ENCODE results near the gene NDUFS7.

NDUFS7 gene

DNA sequence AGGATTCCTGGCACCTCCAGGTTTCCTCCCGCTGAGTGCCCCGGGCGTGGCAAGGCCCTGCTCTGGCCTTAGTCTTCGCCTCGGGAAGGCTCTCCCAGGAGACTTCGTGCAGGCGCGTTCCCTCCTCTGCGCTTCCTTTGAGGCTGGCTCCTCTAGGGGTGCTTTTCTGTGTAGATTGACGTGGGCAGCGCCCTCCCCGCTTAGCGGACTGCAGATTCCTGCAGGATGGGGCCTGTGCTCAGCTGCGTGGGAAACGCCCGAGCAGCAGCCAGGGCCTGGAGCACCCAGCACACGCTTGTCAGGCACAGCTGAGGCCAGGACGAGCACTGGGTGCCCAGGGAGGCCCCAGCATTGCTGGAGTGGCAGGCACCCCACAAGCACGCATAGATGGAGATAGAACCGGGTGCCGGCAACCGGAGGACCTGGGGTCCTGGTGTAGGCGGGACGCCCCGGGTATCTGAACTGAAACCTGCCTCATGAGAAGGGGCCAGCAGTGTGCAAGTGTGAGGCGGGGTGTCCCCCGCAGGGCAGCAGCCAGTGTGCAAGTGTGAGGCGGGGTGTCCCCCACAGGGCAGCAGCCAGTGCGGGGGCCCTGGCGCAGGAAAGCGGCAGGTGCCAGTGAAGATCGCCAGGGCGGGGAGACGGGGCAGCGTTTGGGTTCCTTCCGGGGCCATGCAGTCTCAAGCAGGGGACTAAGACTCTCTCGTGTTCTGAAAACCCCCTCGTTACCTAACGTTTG, 3.4 kb downstream of the NDUFS7 start:
- DNase-seq = no peak

DNA sequence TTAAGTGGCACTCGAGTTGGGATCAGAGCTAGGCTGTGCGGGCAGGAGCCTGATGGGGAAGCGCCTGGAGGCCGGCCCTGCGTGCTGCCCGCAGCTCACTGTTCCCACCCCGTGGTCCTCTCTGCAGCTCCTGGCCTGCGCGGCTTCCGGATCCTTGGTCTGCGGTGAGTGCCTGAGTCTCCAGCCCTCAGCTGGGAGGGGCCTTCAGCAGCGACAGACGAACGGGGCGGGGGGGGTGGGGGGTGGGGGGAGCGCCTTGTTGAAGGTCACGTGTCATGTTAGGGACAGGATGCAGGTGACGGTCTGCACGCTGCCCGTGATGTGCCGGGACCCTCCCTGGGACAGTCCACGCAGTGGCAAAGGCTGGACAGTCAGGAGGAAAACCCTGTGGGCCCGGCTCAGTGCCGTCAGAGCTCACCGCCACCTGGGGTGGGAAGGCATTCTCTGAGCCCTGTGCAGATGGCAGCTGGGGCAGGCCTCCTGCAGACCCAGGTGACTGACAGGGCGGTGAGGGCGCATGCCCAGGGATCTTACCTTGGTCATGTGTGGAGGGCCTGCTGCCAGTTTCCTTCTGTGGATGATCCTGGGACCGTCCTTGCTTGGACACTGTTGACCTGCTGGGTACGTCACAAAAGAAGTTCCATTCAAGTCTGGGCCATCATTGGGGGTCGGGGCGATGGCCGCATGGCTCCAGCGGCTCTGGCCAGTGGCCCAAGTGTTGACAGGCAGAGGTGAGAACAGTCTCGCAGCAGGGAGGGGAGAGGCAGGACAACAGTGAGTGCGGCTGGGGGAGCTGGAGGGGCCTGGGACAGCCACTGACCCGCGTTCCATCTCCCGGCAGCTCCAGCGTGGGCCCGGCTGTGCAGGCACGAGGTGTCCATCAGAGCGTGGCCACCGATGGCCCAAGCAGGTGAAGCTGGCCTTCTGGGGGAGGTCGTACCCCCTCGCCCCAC, 4.3 kb downstream of the NDUFS7 start:
- no peak for DNase-seq

DNA sequence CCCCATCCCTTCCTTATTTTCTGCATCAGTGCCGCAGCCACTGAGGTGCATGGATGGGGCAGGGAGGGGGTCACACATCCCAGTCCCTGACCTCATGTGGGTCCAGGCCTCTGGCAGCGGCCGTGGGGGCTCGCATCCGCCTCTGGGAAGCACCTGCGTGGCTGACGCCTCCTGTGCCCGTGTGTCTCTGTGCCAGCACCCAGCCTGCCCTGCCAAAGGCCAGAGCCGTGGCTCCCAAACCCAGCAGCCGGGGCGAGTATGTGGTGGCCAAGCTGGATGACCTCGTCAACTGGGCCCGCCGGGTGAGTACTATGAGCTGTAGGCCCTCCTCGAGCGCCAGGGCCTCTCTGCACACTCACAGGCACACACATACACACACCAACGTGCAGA, 4.9 kb downstream of the NDUFS7 start:
- DNase-seq = no peak

DNA sequence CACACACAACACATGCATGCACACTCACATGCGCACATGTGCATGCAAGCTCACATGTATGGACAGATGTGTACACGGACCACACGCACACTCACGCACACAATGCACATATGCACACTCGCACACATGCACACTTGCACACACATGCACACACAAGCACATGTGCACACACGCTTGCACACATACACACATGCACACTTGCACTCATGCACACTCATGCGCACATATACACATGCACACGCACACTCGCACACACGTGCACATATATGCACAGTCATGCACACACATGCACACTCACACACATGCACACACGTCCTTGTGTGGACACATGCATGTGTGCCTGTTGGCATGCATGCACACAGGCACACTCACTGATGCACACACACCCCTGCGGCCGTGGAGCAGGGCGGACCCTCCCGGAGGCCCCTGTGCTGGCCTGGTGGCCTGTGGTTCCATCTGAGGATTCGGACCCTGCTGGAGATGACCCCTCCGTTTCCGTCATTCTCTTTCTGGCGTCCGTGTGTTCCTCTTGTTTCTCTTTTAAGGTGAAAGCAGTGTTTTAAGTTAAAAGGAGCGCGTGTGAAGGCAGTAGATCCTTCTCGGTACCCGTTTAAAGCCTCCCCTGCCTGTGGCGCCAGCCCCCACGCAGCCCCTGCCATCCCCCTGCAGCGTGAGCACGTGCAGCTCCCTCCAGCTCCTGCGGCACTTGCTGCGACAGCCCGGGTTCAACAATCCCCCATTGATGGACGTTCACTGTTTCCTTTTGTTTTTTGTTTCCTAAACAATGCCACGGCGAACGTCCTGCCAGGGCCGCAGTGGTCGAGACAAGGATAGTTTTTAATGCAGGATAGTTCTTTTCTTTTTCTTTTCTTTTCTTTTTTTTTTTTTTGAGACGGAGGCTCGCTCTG, 5.6 kb downstream of the NDUFS7 start:
- no peak for DNase-seq

DNA sequence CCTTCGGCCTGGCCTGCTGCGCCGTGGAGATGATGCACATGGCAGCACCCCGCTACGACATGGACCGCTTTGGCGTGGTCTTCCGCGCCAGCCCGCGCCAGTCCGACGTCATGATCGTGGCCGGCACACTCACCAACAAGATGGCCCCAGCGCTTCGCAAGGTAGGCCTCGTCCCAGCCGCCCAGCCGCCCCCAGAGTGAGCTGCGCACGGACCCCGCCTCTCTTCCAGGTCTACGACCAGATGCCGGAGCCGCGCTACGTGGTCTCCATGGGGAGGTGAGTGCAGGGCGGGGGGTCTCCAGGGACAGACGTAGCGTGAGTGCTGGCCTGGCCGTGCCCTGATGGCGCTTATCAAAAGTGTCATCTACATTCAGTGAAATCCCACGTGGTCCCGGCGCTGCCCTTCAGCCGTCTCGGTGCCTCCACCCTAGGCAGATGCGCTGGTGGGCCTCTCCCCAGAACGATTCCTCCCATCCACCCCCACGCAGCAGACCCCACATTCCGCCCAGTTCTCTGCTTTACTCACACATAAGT, 7.2 kb downstream of the NDUFS7 start:
- no peak for DNase-seq

DNA sequence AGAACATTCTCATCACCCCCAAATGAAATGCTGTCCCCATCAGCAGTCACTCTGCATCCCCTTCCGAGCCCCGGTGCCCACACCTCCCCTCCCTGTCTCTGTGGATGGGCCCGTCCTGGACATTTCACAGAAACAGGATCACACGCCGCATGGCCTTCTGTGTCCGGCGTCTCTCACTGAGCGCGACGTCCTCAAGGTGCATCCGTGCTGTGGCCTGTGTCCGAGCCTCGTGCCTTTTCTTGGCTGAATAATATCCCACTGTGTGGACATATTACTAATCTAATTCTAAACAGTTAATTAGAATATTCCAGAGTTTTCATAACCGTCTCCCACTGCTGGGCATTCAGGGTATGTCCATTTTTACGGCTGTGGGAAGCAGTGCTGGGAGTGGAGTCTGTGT, 8.7 kb downstream of the NDUFS7 start:
- DNase-seq = no peak

DNA sequence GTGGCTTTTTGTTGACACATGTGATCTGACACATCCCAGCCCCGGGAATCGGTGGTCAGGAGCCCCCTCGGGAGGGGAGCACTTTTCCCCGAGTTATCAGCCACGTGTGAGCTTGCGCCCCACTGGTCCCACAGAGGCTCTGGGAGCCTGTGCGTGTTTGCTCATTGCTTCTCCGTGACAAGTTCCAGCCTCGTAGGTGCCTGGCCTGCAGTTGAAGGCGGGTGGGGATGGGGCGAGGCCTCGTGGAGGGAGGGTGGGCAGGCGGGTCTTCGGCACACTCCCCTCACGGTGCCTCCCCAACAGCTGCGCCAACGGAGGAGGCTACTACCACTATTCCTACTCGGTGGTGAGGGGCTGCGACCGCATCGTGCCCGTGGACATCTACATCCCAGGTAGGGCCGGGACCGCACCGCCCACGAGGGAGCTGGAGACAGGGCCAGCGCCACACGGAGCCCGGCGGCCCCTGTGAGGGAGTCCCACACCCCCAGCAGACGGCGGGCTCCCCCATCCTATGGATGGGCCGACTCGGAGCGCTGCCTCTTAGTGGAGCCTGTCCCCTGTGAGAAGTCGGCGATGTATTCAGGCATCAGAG, 9.3 kb downstream of the NDUFS7 start:
- DNase-seq = no peak

DNA sequence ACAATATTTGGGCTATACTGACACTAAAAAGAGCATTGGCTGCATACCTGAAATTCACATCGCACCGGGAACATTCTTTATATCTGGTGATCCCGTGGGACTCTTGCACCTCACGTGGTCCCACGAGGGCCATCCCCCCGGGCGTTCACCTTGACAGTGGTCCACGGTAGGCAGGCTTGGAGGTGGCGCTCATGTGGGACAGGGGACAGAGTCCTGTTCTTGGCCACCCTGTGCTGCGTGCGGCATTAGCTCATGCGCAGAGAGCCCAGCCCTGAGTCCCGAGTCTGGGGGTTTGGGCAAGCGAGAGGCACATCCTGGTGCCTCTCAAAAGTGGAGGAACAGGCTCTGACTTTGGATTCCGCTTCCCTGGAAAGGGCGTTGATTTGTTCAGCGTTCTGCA, 10.1 kb downstream of the NDUFS7 start:
- DNase-seq = no peak

DNA sequence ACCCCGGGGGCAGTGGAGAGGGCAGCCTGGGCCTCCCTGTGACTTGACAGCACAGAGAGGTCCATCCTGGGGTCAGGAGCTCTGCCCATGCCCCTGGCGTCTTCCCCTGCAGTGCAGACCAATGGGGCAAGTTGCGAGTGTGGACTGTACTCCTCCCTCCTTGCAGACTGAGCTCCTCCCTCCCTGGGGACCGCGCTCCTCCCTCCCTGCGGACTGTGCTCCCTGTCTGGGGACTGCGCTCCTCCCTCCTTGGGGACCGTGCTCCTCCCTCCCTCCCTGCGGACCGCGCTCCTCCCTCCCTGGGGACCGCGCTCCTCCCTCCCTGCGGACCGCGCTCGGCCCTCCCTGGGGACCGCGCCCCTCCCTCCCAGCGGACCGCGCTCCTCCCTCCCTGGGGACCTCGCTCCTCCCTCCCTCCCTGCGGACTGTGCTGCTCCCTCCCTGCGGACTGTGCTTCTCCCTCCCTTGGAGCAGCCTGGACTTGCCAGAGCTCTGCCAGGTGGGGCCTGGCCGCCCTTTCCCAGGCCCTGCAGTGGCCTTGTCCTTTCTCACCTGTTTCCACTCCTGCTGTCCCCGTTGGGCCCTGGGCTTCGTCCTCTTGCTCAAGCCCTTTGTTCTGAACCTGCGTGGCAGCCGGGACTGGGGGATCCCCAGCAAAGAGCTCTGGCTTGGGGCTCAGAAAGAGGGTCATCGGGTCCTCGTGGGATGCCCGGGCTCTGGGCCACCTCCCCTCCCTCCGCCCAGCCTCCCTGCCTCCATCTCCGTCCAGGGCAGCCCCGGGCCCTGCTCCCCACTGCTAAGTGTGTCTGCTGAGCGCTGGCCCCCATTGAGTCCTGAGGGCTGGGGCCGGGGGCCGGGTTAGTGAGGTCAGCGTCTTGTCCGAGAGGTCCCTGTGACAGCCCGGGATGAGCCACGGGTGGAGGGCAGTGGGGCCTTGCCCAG, 10.8 kb downstream of the NDUFS7 start:
- DNase-seq = no peak

DNA sequence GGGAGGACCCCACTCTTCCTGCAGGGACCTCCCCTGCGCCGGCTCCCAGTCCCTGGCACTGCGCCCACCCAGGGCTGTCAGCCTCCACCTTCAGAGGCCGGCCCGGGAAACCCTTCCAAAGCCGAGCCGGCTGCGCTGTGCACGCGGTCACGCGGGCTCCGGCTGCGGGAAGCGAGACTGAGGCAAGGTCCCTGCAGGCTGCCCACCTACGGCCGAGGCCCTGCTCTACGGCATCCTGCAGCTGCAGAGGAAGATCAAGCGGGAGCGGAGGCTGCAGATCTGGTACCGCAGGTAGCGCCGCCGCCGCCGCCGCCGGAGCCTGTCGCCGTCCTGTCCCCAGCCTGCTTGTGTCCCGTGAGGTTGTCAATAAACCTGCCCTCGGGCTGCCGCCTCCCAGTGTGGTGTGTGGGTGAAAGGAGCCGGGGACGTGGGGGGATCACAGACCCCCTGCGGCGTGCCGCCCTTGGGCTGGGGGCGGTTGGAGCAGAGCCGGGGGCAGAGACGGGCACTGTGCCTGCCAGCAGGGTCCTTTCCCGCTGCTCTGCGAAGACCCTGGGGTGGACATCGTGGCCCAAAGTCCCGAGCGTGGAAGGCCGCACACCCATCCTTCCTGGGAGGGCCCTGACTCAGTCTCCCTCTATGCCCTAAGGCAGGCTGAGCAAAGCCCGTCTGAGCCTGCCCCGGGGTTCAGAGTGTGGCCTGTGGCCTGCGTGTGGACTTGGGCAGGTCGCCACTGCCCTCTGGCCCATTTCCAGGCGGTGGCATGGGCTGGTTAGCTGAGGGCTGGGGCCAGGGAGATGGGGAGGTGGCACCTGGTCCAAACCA, 11.7 kb downstream of the NDUFS7 start:
- no peak for DNase-seq

DNA sequence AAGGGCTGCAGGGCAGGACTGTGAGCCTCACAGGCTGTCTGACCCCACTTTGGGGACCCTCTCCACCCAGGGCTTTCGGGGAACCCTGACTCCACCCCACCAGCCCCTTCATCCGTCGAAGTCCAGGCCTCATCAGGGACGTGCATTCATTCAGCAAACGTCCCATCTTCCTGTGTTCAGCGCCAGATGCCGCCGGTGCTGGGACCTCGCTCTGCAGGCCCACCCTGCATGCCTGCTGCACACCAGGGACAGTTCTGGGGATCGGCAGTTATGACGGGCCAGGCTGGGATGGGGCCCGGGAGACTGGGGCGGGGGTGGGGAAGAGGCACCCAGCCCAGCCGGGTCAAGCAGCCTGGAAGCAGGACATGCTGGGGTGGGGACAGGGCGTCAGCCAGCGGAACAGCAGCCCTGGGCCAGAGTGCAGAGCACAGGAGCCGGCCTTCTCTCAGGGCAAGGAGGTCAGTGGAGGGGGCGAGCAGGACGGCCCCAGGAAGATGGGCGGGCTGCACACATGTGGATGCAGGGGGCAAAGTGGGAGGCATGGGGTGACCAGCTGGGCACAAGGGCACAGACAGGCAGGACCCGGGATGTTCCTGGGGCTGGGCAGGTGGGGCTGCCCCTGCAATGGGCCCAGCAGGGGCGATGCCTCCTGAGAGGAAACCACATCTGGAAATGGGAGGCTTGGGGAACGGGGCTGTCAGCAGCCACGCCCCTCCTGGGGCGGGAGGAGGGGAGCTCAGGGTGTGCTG, 12.5 kb downstream of the NDUFS7 start:
- no peak for DNase-seq

DNA sequence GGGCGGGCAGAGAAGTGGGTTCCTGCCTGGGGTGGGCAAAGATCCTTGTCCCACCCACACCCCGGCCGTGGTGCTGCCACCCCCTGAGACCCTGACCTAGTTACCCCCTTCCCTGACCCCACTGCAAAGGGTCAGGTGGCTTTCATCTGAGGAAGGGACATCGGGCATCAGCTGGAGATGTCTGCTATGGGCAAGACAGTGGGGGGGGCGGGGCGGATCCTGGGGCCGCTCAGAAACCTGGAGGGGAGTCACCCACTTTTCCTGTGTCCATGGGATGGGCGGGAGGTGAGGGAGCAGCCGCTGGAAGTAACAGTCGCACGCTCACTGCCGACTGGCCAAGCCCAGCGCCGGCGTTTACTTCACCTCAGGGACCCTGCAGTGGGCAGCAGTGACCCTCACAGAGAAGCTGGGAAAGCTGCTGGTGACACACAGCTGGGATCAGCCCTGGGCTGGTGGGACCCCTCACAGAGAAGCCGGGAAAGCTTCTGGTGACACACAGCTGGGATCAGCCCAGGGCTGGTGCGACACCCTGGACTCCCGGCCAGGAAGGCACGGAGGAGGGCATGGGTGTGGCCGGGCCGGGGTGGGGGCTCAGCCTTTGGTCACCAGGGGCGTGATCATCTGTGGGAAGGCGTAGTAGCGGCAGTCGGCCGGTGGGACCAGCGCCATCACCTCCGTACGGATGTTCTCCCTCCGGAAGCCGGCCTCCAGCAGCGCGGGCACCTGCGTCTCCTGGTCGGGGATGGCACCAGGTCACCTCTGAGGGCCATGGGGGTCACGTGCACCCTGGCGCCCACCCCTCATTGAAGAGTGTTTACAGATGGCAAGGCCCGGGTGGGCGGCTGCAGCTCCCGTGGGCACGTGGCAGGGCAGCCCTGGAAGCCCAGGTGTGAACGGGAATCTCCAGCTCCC, 13.3 kb downstream of the NDUFS7 start:
- DNase-seq = no peak

DNA sequence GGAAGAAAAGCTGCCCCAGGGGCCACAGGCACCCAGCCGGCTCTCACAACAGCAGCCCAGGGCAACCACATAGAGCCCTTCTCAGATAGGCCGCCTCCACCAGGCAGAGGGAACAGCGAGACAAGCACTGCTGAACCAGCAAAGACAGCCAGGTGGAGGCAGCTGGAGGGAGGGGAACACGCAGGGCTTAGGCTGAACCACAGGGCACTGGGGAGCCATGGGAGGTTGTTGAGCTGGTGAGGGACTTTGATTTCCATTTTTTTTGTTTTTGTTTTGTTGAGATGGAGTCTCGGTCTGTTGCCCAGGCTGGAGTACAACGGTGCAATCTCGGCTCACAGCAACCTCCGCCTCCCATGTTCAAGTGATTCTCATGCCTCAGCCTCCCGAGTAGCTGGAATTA, 14.1 kb downstream of the NDUFS7 start:
- no peak for DNase-seq

DNA sequence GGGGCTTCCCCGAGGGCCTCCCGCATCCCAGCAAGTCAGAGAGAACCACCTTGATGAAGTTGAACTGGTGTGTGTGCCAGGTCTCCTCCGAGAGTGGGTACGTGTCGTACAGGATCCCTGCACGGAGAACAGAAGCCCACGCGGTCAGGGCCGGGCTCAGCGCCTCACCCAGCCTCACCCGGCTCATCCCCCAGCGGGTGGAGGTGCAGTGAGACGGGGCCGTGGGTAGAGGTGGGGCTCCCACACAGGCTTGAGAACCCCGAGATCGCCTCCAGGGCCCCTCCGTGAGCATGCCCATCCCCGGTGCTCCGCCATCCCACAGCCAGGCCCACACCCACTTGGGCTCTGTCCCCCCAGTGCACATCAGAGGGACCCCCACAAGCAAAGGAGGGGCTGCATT, 15.4 kb downstream of the NDUFS7 start:
- no peak for DNase-seq

DNA sequence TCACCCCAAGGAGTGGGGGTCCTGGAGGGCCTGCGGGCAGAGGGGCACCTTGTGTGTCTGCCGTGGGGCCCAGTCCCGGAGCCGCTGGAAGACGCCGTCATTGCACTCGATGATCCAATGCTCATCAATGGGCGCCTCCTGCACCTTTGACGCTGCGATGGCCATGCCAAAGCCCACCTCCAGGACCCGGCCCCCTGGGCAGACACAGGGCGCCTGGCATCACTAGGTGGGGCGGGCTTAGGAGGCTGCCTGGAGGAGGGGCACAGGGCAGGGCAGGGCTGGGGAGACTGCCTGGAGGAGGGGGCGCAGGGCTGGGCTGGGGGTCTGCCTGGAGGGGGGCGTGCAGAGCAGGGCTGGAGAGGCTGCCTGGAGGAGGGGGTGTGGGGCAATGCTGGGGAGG, 16.0 kb downstream of the NDUFS7 start:
- no peak for DNase-seq

DNA sequence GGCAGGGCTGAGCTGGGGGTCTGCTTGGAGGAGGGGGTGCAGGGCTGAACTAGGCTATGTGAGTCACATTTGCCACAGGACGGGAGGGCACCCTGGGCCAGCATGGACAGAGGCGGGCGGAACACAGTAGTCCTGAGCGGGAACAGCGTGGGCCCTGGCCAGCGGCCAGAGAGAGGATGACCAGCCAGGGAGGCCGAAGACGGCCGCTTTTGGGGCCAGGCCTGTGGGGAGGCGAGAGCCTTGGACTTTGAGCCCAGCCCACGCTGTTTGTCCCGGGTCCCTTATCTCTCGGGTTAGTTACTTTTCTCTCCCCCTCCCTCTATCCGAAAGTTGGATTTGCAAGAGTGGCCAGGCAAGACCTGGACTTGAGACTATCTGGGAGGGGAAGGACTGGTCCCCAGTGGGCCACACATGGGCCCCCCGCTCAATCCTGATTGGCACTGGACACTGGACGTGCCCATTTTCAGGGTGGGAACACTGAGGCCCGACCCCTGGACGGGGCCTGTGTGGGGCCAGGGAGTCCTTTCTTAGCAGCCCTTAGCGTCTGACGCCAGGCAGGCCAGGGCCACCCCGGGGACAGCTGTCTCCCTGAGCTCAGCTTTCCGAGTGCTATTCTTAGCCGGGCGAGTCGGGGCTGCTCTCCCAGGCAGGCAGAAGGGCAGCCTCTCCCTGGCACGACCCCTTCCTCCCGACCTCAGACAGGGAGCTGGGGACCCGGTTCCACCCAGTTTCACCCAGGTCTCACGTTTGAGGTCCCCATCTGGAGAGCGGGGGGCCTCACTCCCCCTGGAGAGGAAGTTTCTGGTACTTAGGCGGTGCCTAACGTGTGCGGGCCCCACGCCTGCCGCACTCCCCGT, 16.8 kb downstream of the NDUFS7 start:
- peak; percentile 21 for DNase-seq

DNA sequence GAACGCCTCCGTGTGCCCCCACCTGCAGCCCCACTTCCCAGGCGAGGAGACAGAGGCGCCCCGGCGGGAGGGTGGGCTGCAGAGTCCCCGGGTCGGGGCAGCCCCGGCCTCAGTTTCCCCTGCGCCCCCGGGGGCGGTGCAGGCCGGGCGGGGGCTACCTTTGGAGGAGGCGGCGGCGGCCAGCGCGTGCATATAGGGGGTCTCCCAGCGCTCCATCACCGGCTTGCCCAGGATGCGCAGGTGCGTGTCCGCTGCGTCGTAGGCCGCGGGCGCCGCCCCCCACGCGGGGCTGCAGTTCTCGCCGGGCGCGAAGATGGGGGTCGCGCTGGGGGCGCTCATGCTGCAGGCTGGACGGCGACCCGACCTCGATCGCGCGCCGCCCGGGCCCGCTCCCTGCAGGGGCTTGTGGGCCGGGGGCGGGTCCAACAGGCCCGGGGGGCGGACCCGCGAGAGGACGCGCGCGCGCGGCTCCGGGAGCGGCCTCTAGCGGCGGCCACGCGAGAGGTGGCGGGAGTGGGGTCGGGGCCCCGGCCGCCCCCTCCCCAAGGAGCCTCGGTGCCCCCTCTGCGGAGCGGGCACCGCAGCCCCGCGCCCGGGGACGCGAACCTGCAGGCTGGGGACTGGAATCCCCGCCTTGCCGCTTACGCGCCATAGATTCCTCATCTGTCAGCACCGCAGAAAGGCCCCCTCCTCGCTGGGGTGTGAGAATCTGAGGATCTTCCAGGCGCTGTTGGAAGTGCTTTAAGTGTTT, 17.6 kb downstream of the NDUFS7 start, which contains the start of gene GAMT:
Gene GAMT (minus strand): TSS at position 405 of the 751 bp plus-strand sequence. CDS start 66 bp downstream, at position 339.
- DNase-seq = peak; percentile 80

Data from CD4-positive, alpha-beta T cell treated with Interleukin-17A for 4 hours (primary cell).